ENCODE results near the gene UBAC2. TPM values are rescaled to one million over a fixed set of nuclear protein-coding genes. Genes with fewer than 3 reads are reported as not detected.
A peak's percentile ranks its signal among the peaks of the same experiment; 100 is the strongest.

UBAC2 gene
- total and polyA plus RNA-seq, 4 donors, result 32.9 to 42.3 (median 35.3) TPM

DNA sequence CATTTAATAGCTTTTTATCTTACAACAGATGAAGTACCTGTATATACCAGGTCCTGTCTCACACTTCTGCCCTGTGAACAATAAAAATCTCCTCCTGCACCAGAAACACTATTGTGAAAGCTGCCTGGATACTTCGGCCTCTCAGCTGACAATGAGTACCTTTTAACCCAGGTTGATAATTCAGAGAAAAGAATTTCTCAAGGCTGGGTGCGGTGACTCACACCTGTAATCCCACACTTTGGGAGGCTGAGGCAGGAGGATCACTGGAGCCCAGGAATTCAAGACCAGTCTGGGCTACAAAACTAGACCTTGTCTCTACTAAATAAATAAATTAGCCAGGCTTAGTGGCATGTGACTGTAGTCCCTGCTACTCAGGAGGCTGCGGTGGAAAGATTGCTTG is 235.3 kb downstream of the UBAC2 start:
- Histone ChIP-seq H3K9me3 (ENCODE audit: control insufficient read depth in 4 of 4, low read length in 3 of 4) (no peaks in the 10 kb centered on the region), H3K4me3 (ENCODE audit: low read depth in 1 of 3, low read length in 3 of 3) (no peak overlapping the region), H3K4me1 (ENCODE audit: control insufficient read depth in 4 of 4, insufficient read depth in 4 of 4, low read length in 3 of 4) (peaks cover 0 to 8% (median 2%) of the 10 kb centered on the region in 4 donors), H3K27ac (ENCODE audit: low read depth in 1 of 2, low read length in 2 of 2) (no peak overlapping the region), H3K9ac (ENCODE audit: low read depth in 1 of 2, low read length in 2 of 2) (no peak overlapping the region), H3K27me3 (ENCODE audit: control insufficient read depth in 4 of 4, insufficient read depth in 4 of 4, low read length in 3 of 4) (peaks cover 0 to 5% (median 0%) of the 10 kb centered on the region in 4 donors), H3K36me3 (ENCODE audit: control insufficient read depth in 4 of 4, insufficient read depth in 3 of 4, low read depth in 1 of 4, low read length in 3 of 4) (no peaks in the 10 kb centered on the region)
- no peak for DNase-seq (ENCODE audit: low spot score)
- no peak for TF ChIP-seq HNF4A (conservative IDR thresholded peaks at IDR 0.05)
- no peak for TF ChIP-seq RAD21 (IDR thresholded peaks at IDR 0.05)
- TF ChIP-seq, protein P1, sequence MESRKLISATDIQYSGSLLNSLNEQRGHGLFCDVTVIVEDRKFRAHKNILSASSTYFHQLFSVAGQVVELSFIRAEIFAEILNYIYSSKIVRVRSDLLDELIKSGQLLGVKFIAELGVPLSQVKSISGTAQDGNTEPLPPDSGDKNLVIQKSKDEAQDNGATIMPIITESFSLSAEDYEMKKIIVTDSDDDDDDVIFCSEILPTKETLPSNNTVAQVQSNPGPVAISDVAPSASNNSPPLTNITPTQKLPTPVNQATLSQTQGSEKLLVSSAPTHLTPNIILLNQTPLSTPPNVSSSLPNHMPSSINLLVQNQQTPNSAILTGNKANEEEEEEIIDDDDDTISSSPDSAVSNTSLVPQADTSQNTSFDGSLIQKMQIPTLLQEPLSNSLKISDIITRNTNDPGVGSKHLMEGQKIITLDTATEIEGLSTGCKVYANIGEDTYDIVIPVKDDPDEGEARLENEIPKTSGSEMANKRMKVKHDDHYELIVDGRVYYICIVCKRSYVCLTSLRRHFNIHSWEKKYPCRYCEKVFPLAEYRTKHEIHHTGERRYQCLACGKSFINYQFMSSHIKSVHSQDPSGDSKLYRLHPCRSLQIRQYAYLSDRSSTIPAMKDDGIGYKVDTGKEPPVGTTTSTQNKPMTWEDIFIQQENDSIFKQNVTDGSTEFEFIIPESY (IDR thresholded peaks at IDR 0.05), result no peak
- no peak for TF ChIP-seq JUND (IDR thresholded peaks at IDR 0.05)
- TF ChIP-seq SP1 (IDR thresholded peaks at IDR 0.05), result no peak
- TF ChIP-seq FOXA2 (IDR thresholded peaks at IDR 0.05), result no peak
- TF ChIP-seq RXRA (IDR thresholded peaks at IDR 0.05), result no peak
- no peak for TF ChIP-seq CTCF (IDR thresholded peaks at IDR 0.05; ENCODE audit: low read depth, low read length, missing input control)
- TF ChIP-seq YY1 (IDR thresholded peaks at IDR 0.05), result no peak
- no peak for TF ChIP-seq EGR1 (IDR thresholded peaks at IDR 0.05; ENCODE audit: low read depth in 2 of 2)
- no peak for TF ChIP-seq GABPA (IDR thresholded peaks at IDR 0.05 in 1 of 2, conservative IDR thresholded peaks at IDR 0.05 in 1 of 2)
- no peak for TF ChIP-seq NR2F2 (IDR thresholded peaks at IDR 0.05)
- no peak for TF ChIP-seq REST (IDR thresholded peaks at IDR 0.05)
- TF ChIP-seq, protein P2, sequence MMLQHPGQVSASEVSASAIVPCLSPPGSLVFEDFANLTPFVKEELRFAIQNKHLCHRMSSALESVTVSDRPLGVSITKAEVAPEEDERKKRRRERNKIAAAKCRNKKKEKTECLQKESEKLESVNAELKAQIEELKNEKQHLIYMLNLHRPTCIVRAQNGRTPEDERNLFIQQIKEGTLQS (IDR thresholded peaks at IDR 0.05), result no peak
- no peak for TF ChIP-seq FOXA1 (IDR thresholded peaks at IDR 0.05)
- no peak for TF ChIP-seq HNF4G (IDR thresholded peaks at IDR 0.05)
- TF ChIP-seq, protein P3, sequence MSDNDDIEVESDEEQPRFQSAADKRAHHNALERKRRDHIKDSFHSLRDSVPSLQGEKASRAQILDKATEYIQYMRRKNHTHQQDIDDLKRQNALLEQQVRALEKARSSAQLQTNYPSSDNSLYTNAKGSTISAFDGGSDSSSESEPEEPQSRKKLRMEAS (IDR thresholded peaks at IDR 0.05), result no peak
- TF ChIP-seq TAF1 (conservative IDR thresholded peaks at IDR 0.05), result no peak
- WGBS, result 60% methylated on average over 3 of the region's 3 CpGs

Small RNAs within 50 kb of the gene (small RNA-seq; reads per million reads assigned to genes)
- gene MIR623, result not detected
- gene RN7SKP9, result 0.29 reads per million, percentile 25 among the genes with 10 or more reads in this experiment

Other genes with a start within 250 kb of the UBAC2 start
- 10 to 100 TPM in 1 of 2 donors, 1 to 10 TPM in 1; 9.6 to 31.3 TPM for gene DOCK9, start 222.8 kb upstream of the UBAC2 start, total RNA-seq
- 10 to 100 TPM in 1 of 2 donors, 1 to 10 TPM in 1; 5.4 to 11.5 TPM for gene DOCK9, start 222.8 kb upstream of the UBAC2 start, polyA plus RNA-seq
- gene GPR18, start 57.5 kb downstream of the UBAC2 start, total RNA-seq, result under 1 TPM; 0.25 to 0.56 TPM
- 1 to 10 TPM in 1 of 2 donors, under 1 TPM in 1; 0.13 to 1.0 TPM for gene GPR18, start 57.5 kb downstream of the UBAC2 start, polyA plus RNA-seq
- gene GPR183, start 106.5 kb downstream of the UBAC2 start, total RNA-seq, result 1 to 10 TPM; 1.8 to 4.0 TPM
- gene GPR183, start 106.5 kb downstream of the UBAC2 start, polyA plus RNA-seq, result 1 to 10 TPM in 1 of 2 donors, under 1 TPM in 1; 0.89 to 4.3 TPM